SK-N-SH (cell line): Measurements from ENCODE around the gene PPM1F. TPM values are rescaled to one million over a fixed set of nuclear protein-coding genes. Genes with fewer than 3 reads are reported as not detected.

Source experiments
- CTCF ChIA-PET: fragments of 300-600, 350-600 bp; formaldehyde crosslinking; extraction: SDS; loops from one replicate; lab custom pipeline; 2021; lab: Yijun Ruan, JAX
- POLR2A ChIA-PET: fragments of 350-600 bp; sonication (Branson Sonifier 250); formaldehyde crosslinking; extraction: SDS; loops from one replicate; lab custom pipeline; 2020; ENCODE audit warnings: antibody characterized with exemption, inconsistent platforms; lab: Yijun Ruan, JAX
- DNase-seq: peaks from one replicate; pipeline ENCODE4 v3.0.0; 2012
- H2AFZ ChIP-seq: fragments of 200-600 bp; sonication (generic); 2 replicates; pipeline ENCODE4 v1.8.1; 2016; ENCODE audit warnings: antibody characterized with exemption, mild to moderate bottlenecking, low read depth
- H3F3A ChIP-seq: fragments of 200-600 bp; sonication (generic); replicated peaks from 2 replicates; pipeline ENCODE3; 2016; ENCODE audit warnings: antibody characterized with exemption, mild to moderate bottlenecking; ENCODE audit not compliant: insufficient read depth
- H3K27ac ChIP-seq, 2 experiments: fragments of 200-500 bp in 1 of 2; fragments of 200-600 bp in 1 of 2; sonication (Bioruptor generic) in 1 of 2; sonication (generic), shearing (Covaris generic) in 1 of 2; 2 replicates each; pipeline versions ENCODE4 v1.5.1 to v1.6.1; 2014 to 2016; ENCODE audit warnings: low read depth in 2 of 2, inconsistent platforms in 1 of 2, low read length in 1 of 2, mild to moderate bottlenecking in 1 of 2, mixed read lengths in 1 of 2
- H3K27me3 ChIP-seq: fragments of 200-600 bp; sonication (generic), shearing (Covaris generic); 2 replicates; pipeline ENCODE4 v1.6.1; 2016; ENCODE audit warnings: mixed run types; ENCODE audit not compliant: insufficient read depth
- H3K36me3 ChIP-seq, 2 experiments: fragments of 200-500 bp in 1 of 2; fragments of 200-600 bp in 1 of 2; sonication (Bioruptor generic) in 1 of 2; sonication (generic) in 1 of 2; replicated peaks in 1 of 2; 2 replicates each; pipeline versions ENCODE3 to v1.5.1; 2014 to 2016; ENCODE audit warnings: low read length in 1 of 2, mild to moderate bottlenecking in 1 of 2; ENCODE audit not compliant: insufficient read depth in 2 of 2, control insufficient read depth in 1 of 2
- H3K4me1 ChIP-seq, 2 experiments: fragments of 200-500 bp in 1 of 2; fragments of 200-600 bp in 1 of 2; sonication (Bioruptor generic) in 1 of 2; sonication (generic), shearing (Covaris generic) in 1 of 2; 2 replicates each; pipeline versions ENCODE4 v1.5.1 to v1.6.1; 2014 to 2016; ENCODE audit warnings: low read depth in 1 of 2, low read length in 1 of 2, mixed run types in 1 of 2; ENCODE audit not compliant: insufficient read depth in 2 of 2, control insufficient read depth in 1 of 2
- H3K4me2 ChIP-seq: fragments of 200-600 bp; sonication (generic), shearing (Covaris generic); 2 replicates; pipeline ENCODE4 v1.6.1; 2017; ENCODE audit warnings: mixed run types
- H3K4me3 ChIP-seq, 2 experiments: fragments of 200-500 bp in 1 of 2; fragments of 200-600 bp in 1 of 2; sonication (Bioruptor generic) in 1 of 2; sonication (generic), shearing (Covaris generic) in 1 of 2; 2 replicates each; pipeline versions ENCODE4 v1.5.1 to v1.8.1; 2014 to 2016; ENCODE audit warnings: low read depth in 2 of 2, inconsistent platforms in 1 of 2, low read length in 1 of 2, mild to moderate bottlenecking in 1 of 2, mixed read lengths in 1 of 2, moderate library complexity in 1 of 2
- H3K79me2 ChIP-seq: fragments of 200-600 bp; sonication (generic); 2 replicates; pipeline ENCODE4 v1.8.1; 2017; ENCODE audit warnings: mild to moderate bottlenecking; ENCODE audit not compliant: insufficient read depth
- H3K9ac ChIP-seq: fragments of 200-600 bp; sonication (generic); 2 replicates; pipeline ENCODE4 v1.6.1; 2017; ENCODE audit warnings: mixed run types
- H3K9me2 ChIP-seq: fragments of 200-600 bp; sonication (generic); 2 replicates; pipeline ENCODE4 v1.6.1; 2017; ENCODE audit warnings: mixed run types
- H3K9me3 ChIP-seq: fragments of 200-600 bp; sonication (generic); 2 replicates; pipeline ENCODE4 v1.6.1; 2017; ENCODE audit warnings: mixed run types, mild to moderate bottlenecking, moderate library complexity
- H4K20me1 ChIP-seq: fragments of 200-600 bp; sonication (generic); 2 replicates; pipeline ENCODE4 v1.6.1; 2017; ENCODE audit warnings: mild to moderate bottlenecking, mixed run types; ENCODE audit not compliant: insufficient read depth
- ELF1 ChIP-seq: IDR thresholded peaks from 2 replicates; pipeline ENCODE4 v1.4.0; 2012
- FOXJ3 ChIP-seq: sonication (generic); formaldehyde crosslinking; IDR thresholded peaks from 2 replicates; pipeline ENCODE4 v1.5.1; 2020; ENCODE audit warnings: mild to moderate bottlenecking, missing genetic modification reagents
- FOXM1 ChIP-seq: IDR thresholded peaks from 2 replicates; pipeline ENCODE4 v1.4.0; 2012; ENCODE audit warnings: low read depth, mild to moderate bottlenecking
- GATA2 ChIP-seq: sonication (generic); formaldehyde crosslinking; IDR thresholded peaks from 2 replicates; pipeline ENCODE4 v1.5.0; 2020; ENCODE audit warnings: mild to moderate bottlenecking, missing genetic modification reagents
- MAX ChIP-seq: IDR thresholded peaks from 2 replicates; pipeline ENCODE4 v1.4.0; 2012; ENCODE audit warnings: low read depth
- MEF2A ChIP-seq: IDR thresholded peaks from 2 replicates; pipeline ENCODE4 v1.4.0; 2012; ENCODE audit warnings: low read depth, borderline replicate concordance
- POLR2AphosphoS5 ChIP-seq: IDR thresholded peaks from 2 replicates; pipeline ENCODE4 v1.6.1; 2012; ENCODE audit warnings: low read depth, low read length
- RXRA ChIP-seq: IDR thresholded peaks from 2 replicates; pipeline ENCODE4 v1.4.0; 2012; ENCODE audit warnings: low read depth, mild to moderate bottlenecking, borderline replicate concordance
- SIN3A ChIP-seq: IDR thresholded peaks from 2 replicates; pipeline ENCODE4 v1.6.1; 2012; ENCODE audit warnings: low read depth, mild to moderate bottlenecking, low read length, moderate library complexity, borderline replicate concordance
- SMC3 ChIP-seq: IDR thresholded peaks from 2 replicates; pipeline ENCODE4 v1.6.1; 2012; ENCODE audit warnings: low read depth, low read length, improper control_type of control experiment
- USF2 ChIP-seq: fragments of 150-350 bp; IDR thresholded peaks from 2 replicates; pipeline ENCODE4 v1.6.1; 2017; ENCODE audit warnings: antibody characterized with exemption, low read length, low read depth, borderline replicate concordance
- YY1 ChIP-seq: IDR thresholded peaks from 2 replicates; pipeline ENCODE4 v1.4.0; 2012; ENCODE audit warnings: low read depth, mild to moderate bottlenecking
- WGBS: methylation state at CpG from one replicate; pipeline ENCODE4 v1.1.6; 2017; ENCODE audit warnings: low lambda C conversion rate; 5-methylcytosine and 5-hydroxymethylcytosine counted together
- polyA plus RNA-seq, 3 experiments: library from polyadenylated mRNA; depleted of rRNA; stranded (reverse); fragments of >200 nt; gene quantifications; 2 replicates each; pipeline ENCODE4 v1.2.3, GENCODE V29; 2012
- TF ChIP-seq, protein P1 (sequence below): fragments of 150-350 bp; IDR thresholded peaks from 2 replicates; pipeline ENCODE4 v1.6.1; 2016; ENCODE audit warnings: mild to moderate bottlenecking, low read depth, low read length

The PPM1F gene
- polyA plus RNA-seq, 1 of the 3 experiments (the other 2 are of a cell fraction) = 29.6 TPM

- no peak for TF ChIP-seq USF2
- no peak for TF ChIP-seq MEF2A
- no peak for TF ChIP-seq SIN3A
- no peak for TF ChIP-seq YY1
- no peak for TF ChIP-seq GATA2 (CRISPR knock-in tag)
- no peak for TF ChIP-seq ELF1
- peak; percentile 23; the same call in 1 of the 2 replicates for TF ChIP-seq SMC3
These were observed 19.7 kb upstream of the PPM1F start (continued) for GRCh38 chr22:21972293-21972779.

DNA sequence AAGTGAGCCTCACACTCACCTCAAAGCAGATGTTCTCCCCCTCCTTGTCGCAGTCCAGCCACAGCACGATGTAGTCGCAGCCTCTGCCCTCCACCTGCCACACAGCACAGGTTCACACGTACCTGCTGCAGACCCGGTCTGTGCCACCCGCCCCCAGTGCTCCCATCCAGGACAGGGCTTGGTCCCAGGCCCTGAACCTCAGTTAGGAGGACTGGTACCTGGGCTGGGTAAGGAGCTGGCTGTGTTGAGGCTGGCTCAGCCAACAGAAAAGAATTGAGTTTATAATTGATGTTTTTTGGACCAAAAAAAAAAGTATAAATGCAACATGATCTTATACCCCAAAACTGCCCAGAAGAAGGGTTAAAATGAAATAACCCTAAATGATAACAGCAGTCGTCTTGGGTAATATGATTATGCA is 19.2 kb upstream of the PPM1F start:
- ChIA-PET CTCF (interaction anchor here (0.5 to 2.9 kb wide), 36 partner anchors 9 to 271 kb away, joined by 3 to 48 read pairs (median 4); partner anchors contain the start of genes PPM1F and TOP3B), POLR2A (interaction anchor here (0.9 kb wide), 1 partner anchor 11 kb away, joined by 3 read pairs; the partner anchor contains the start of gene TOP3B)
- H3K27ac ChIP-seq = no peak overlapping the region
- H4K20me1 ChIP-seq = 0 out of 2 replicates have a peak, but pooled peaks cover 4% of the 10 kb centered on the region
- H2AFZ ChIP-seq = no peak overlapping the region
- no peak for DNase-seq
- no peak overlapping the region for H3K4me3 ChIP-seq
- peaks cover 19% of the 10 kb centered on the region; the same call in 1 of the 2 replicates for H3K79me2 ChIP-seq
- H3K9ac ChIP-seq = no peak overlapping the region
- TF ChIP-seq MEF2A = no peak
- no peak for TF ChIP-seq SIN3A
- TF ChIP-seq POLR2AphosphoS5 = no peak
- TF ChIP-seq FOXJ3 = no peak
- TF ChIP-seq FOXM1 = no peak
- no peak for TF ChIP-seq MAX
- TF ChIP-seq, protein P1, sequence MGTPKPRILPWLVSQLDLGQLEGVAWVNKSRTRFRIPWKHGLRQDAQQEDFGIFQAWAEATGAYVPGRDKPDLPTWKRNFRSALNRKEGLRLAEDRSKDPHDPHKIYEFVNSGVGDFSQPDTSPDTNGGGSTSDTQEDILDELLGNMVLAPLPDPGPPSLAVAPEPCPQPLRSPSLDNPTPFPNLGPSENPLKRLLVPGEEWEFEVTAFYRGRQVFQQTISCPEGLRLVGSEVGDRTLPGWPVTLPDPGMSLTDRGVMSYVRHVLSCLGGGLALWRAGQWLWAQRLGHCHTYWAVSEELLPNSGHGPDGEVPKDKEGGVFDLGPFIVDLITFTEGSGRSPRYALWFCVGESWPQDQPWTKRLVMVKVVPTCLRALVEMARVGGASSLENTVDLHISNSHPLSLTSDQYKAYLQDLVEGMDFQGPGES = no peak
- TF ChIP-seq RXRA = no peak
- no peaks in the 10 kb centered on the region for H3F3A ChIP-seq
- peaks cover 22 to 71% of the 10 kb centered on the region in 2 experiments for H3K36me3 ChIP-seq
- H3K4me1 ChIP-seq = no peaks in the 10 kb centered on the region
- WGBS = 66% methylated on average over 7 of the region's 7 CpGs
- no peaks in the 10 kb centered on the region for H3K9me3 ChIP-seq
- H3K4me2 ChIP-seq = no peak overlapping the region
- no peaks in the 10 kb centered on the region for H3K27me3 ChIP-seq
- no peaks in the 10 kb centered on the region for H3K9me2 ChIP-seq
